SU-DHL-6 (cell line): Measurements from ENCODE around the gene SETD4.

ENCODE experiments used
- H2AFZ ChIP-seq: fragments of 200-600 bp; sonication (generic); 2 replicates; pipeline ENCODE4 v1.6.1; 2014; ENCODE audit warnings: low read depth, mild to moderate bottlenecking, moderate library complexity, mixed read lengths, antibody characterized with exemption, low read length; ENCODE audit not compliant: severe bottlenecking
- H3F3A ChIP-seq: fragments of 200-600 bp; shearing (Covaris generic); 2 replicates; pipeline ENCODE4 v1.6.0; 2016; ENCODE audit warnings: antibody characterized with exemption, mild to moderate bottlenecking; ENCODE audit not compliant: insufficient read depth
- H3K27ac ChIP-seq: fragments of 200-600 bp; sonication (generic); 2 replicates; pipeline ENCODE4 v1.5.1; 2016; ENCODE audit warnings: low read depth, mild to moderate bottlenecking, low read length, moderate library complexity, mixed read lengths
- H3K27me3 ChIP-seq: fragments of 200-600 bp; sonication (generic), shearing (Covaris generic); 2 replicates; pipeline ENCODE4 v1.6.0; 2014; ENCODE audit warnings: mild to moderate bottlenecking, low read length
- H3K36me3 ChIP-seq: fragments of 200-600 bp; sonication (generic); 2 replicates; pipeline ENCODE4 v1.6.1; 2014; ENCODE audit warnings: mild to moderate bottlenecking, low read length, mixed read lengths
- H3K4me2 ChIP-seq: fragments of 300-600, 200-600 bp; shearing (Covaris generic), sonication (generic); 2 replicates; pipeline ENCODE4 v1.6.0; 2014; ENCODE audit warnings: low read length, low read depth, mild to moderate bottlenecking; ENCODE audit not compliant: poor library complexity, severe bottlenecking
- H3K4me3 ChIP-seq: fragments of 200-600 bp; sonication (generic); 2 replicates; pipeline ENCODE4 v1.5.1; 2014; ENCODE audit warnings: antibody characterized with exemption, low read length, mild to moderate bottlenecking, mixed read lengths; ENCODE audit not compliant: insufficient read depth, poor library complexity, severe bottlenecking
- H3K79me2 ChIP-seq: fragments of 200-600 bp; sonication (generic); 2 replicates; pipeline ENCODE4 v1.6.1; 2014; ENCODE audit warnings: mild to moderate bottlenecking, low read length, moderate library complexity; ENCODE audit not compliant: insufficient read depth
- H3K9ac ChIP-seq: fragments of 200-600 bp; sonication (generic); 2 replicates; pipeline ENCODE4 v1.7.0; 2014; ENCODE audit warnings: mild to moderate bottlenecking, low read length
- H3K9me2 ChIP-seq: fragments of 200-600 bp; sonication (generic); replicated peaks from 2 replicates; pipeline ENCODE4 v1.6.1; 2014; ENCODE audit warnings: low read length; ENCODE audit not compliant: insufficient read depth
- H3K9me3 ChIP-seq: fragments of 200-600 bp; sonication (generic); 2 replicates; pipeline ENCODE4 v1.6.1; 2014; ENCODE audit warnings: low read length, mixed read lengths; ENCODE audit not compliant: insufficient read depth
- H4K20me1 ChIP-seq: fragments of 200-600 bp; sonication (generic); 2 replicates; pipeline ENCODE4 v1.6.1; 2014; ENCODE audit warnings: low read depth, mild to moderate bottlenecking, antibody characterized with exemption, low read length, moderate library complexity, mixed read lengths
- CTCF ChIP-seq: fragments of 200-600 bp; sonication (generic); IDR thresholded peaks from one replicate; pipeline ENCODE4 v1.5.1; 2017; ENCODE audit warnings: antibody characterized with exemption, mild to moderate bottlenecking, low read length, moderate library complexity; ENCODE audit not compliant: insufficient read depth, poor library complexity, severe bottlenecking
- EZH2phosphoT487 ChIP-seq: fragments of 200-600 bp; sonication (generic), shearing (Covaris generic); conservative IDR thresholded peaks from 2 replicates; pipeline ENCODE4 v1.6.1; 2018; ENCODE audit warnings: mild to moderate bottlenecking, antibody characterized with exemption, low read length, moderate library complexity, mixed read lengths

Gene SETD4

GRCh38 chr21:36080386-36080785 is 20.1 kb upstream of the SETD4 start:
- H3K79me2 ChIP-seq, result no peaks in the 10 kb centered on the region
- no peaks in the 10 kb centered on the region for H3F3A ChIP-seq
- no peak overlapping the region for H3K9ac ChIP-seq
- H3K9me2 ChIP-seq, result no peaks in the 10 kb centered on the region
- H3K4me2 ChIP-seq, result no peak overlapping the region
- H3K27me3 ChIP-seq, result no peaks in the 10 kb centered on the region
- H4K20me1 ChIP-seq, result no peaks in the 10 kb centered on the region
- H3K27ac ChIP-seq, result no peak overlapping the region
- H3K9me3 ChIP-seq, result no peaks in the 10 kb centered on the region
- H3K4me3 ChIP-seq, result no peak overlapping the region
- no peaks in the 10 kb centered on the region for H3K36me3 ChIP-seq
- H2AFZ ChIP-seq, result no peak overlapping the region
- TF ChIP-seq EZH2phosphoT487, result no peak
- no peak for TF ChIP-seq CTCF

GRCh38 chr21:36079671-36080070 is 19.3 kb upstream of the SETD4 start:
- Histone ChIP-seq H3K27me3 (no peaks in the 10 kb centered on the region), H3K27ac (no peak overlapping the region), H3K4me2 (no peak overlapping the region), H3K9me2 (no peaks in the 10 kb centered on the region), H2AFZ (no peak overlapping the region), H4K20me1 (no peaks in the 10 kb centered on the region), H3K9me3 (no peaks in the 10 kb centered on the region), H3K4me3 (no peak overlapping the region), H3K79me2 (no peaks in the 10 kb centered on the region), H3K9ac (no peak overlapping the region), H3K36me3 (no peaks in the 10 kb centered on the region), H3F3A (no peaks in the 10 kb centered on the region)
- no peak for TF ChIP-seq EZH2phosphoT487
- TF ChIP-seq CTCF, result no peak

DNA sequence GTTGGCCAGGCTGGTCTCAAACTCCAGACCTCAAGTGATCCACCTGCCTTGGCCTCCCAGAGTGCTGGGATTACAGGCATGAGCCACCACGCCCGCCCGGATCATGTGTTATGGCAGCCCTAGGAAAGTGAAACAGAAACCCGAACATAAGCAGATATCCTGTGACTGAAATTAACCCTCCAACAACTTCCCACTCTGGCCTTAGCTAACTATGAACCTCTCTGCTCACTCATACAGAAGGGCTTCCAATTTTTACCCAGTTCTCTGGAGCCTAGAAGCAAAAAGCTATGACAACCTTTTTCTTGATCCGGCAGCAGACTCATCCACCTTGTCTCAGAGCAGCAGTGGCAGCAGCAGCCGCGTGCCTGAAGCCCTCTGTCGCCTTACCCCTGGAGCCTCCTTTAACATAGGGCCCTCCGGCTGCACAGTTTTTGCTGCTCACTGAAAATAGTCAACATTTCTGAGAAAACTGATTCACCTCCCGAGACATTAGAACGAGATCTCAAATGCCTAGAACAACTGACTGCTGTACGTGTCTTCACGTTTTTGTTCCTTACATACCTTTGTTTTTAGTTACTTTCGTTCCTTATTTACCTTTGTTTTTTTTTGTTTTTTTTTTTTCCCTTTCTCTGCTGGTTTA is 18.8 kb upstream of the SETD4 start:
- H3K27me3 ChIP-seq, result no peaks in the 10 kb centered on the region
- no peak overlapping the region for H3K4me3 ChIP-seq
- H3K4me2 ChIP-seq, result no peak overlapping the region
- H2AFZ ChIP-seq, result no peak overlapping the region
- H3K79me2 ChIP-seq, result no peaks in the 10 kb centered on the region
- H3K9me3 ChIP-seq, result no peaks in the 10 kb centered on the region
- no peak overlapping the region for H3K9ac ChIP-seq
- no peaks in the 10 kb centered on the region for H4K20me1 ChIP-seq
- H3K36me3 ChIP-seq, result no peaks in the 10 kb centered on the region
- TF ChIP-seq CTCF (no peak), EZH2phosphoT487 (no peak)
- H3F3A ChIP-seq, result no peaks in the 10 kb centered on the region
- H3K9me2 ChIP-seq, result no peaks in the 10 kb centered on the region
- H3K27ac ChIP-seq, result no peak overlapping the region
